ENCODE data around the gene MAP2K2. TPM values are rescaled to one million over a fixed set of nuclear protein-coding genes. Genes with fewer than 3 reads are reported as not detected.
A peak's percentile ranks its signal among the peaks of the same experiment; 100 is the strongest.

MAP2K2 gene
- total RNA-seq, 1 experiment from 2014 or later = 151 TPM

DNA sequence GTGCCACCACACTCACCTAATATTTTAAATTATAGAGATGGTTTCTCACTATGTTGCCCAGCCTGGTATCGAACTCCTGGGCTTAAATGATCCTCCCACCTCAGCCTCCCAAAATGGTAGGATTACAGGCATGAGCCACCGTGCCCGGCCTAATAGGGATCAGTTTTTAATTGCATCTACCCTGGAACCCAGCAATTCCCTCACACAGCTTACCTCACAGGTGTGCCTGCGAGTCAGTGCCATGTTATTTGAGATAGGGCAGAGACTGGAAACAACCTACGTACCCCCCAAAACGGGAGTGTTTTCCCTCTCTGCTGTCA, 14.3 kb downstream of the MAP2K2 start:
- no peak overlapping the region for H3K27ac ChIP-seq (ENCODE audit: low read length)
- no peaks in the 10 kb centered on the region; the same call in 1 of the 2 replicates for H3K36me3 ChIP-seq (ENCODE audit: control insufficient read depth, insufficient read depth, low read length)
- no peak overlapping the region for H3K4me3 ChIP-seq (ENCODE audit: low read depth in 2 of 2, low read length in 2 of 2)
- no peaks in the 10 kb centered on the region for H3K4me1 ChIP-seq (ENCODE audit: control insufficient read depth, insufficient read depth, low read length)
- CTCF ChIA-PET = no interaction called here
- intact Hi-C loops (cut with micrococcal nuclease; ENCODE audit: unreplicated experiment) (no loop called here), in situ Hi-C loops (cut with HindIII; ENCODE audit: low pct_unique_long_range_greater_than_20kb, low sequenced_read_pairs) (no loop called here)
- ATAC-seq = no peak
- no peaks in the 10 kb centered on the region for H3K27me3 ChIP-seq (ENCODE audit: control insufficient read depth, insufficient read depth, low read length)
- DNase-seq (ENCODE audit: low read depth, low spot score) = no peak
- POLR2A ChIA-PET = no interaction called here
- no TSS peak for BruUV-seq (replicated peaks)
- no peaks in the 10 kb centered on the region for H3K9me3 ChIP-seq (ENCODE audit: control insufficient read depth, insufficient read depth, low read depth, low read length)
- no peak for TF ChIP-seq TCF7L2 (IDR thresholded peaks at IDR 0.05; ENCODE audit: low read depth, low read length)
- TF ChIP-seq, protein P1, sequence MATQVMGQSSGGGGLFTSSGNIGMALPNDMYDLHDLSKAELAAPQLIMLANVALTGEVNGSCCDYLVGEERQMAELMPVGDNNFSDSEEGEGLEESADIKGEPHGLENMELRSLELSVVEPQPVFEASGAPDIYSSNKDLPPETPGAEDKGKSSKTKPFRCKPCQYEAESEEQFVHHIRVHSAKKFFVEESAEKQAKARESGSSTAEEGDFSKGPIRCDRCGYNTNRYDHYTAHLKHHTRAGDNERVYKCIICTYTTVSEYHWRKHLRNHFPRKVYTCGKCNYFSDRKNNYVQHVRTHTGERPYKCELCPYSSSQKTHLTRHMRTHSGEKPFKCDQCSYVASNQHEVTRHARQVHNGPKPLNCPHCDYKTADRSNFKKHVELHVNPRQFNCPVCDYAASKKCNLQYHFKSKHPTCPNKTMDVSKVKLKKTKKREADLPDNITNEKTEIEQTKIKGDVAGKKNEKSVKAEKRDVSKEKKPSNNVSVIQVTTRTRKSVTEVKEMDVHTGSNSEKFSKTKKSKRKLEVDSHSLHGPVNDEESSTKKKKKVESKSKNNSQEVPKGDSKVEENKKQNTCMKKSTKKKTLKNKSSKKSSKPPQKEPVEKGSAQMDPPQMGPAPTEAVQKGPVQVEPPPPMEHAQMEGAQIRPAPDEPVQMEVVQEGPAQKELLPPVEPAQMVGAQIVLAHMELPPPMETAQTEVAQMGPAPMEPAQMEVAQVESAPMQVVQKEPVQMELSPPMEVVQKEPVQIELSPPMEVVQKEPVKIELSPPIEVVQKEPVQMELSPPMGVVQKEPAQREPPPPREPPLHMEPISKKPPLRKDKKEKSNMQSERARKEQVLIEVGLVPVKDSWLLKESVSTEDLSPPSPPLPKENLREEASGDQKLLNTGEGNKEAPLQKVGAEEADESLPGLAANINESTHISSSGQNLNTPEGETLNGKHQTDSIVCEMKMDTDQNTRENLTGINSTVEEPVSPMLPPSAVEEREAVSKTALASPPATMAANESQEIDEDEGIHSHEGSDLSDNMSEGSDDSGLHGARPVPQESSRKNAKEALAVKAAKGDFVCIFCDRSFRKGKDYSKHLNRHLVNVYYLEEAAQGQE (IDR thresholded peaks at IDR 0.05; ENCODE audit: insufficient read depth in 1 of 2, low read depth in 2 of 2, low read length in 1 of 2) = no peak
- no peak for TF ChIP-seq SIN3A (IDR thresholded peaks at IDR 0.05; ENCODE audit: borderline replicate concordance, insufficient read depth, low read depth, low read length)
- TF ChIP-seq, protein P2, sequence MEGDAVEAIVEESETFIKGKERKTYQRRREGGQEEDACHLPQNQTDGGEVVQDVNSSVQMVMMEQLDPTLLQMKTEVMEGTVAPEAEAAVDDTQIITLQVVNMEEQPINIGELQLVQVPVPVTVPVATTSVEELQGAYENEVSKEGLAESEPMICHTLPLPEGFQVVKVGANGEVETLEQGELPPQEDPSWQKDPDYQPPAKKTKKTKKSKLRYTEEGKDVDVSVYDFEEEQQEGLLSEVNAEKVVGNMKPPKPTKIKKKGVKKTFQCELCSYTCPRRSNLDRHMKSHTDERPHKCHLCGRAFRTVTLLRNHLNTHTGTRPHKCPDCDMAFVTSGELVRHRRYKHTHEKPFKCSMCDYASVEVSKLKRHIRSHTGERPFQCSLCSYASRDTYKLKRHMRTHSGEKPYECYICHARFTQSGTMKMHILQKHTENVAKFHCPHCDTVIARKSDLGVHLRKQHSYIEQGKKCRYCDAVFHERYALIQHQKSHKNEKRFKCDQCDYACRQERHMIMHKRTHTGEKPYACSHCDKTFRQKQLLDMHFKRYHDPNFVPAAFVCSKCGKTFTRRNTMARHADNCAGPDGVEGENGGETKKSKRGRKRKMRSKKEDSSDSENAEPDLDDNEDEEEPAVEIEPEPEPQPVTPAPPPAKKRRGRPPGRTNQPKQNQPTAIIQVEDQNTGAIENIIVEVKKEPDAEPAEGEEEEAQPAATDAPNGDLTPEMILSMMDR (IDR thresholded peaks at IDR 0.05) = no peak
- TF ChIP-seq POLR2AphosphoS5 (IDR thresholded peaks at IDR 0.05; ENCODE audit: low read depth, low read length) = no peak

DNA sequence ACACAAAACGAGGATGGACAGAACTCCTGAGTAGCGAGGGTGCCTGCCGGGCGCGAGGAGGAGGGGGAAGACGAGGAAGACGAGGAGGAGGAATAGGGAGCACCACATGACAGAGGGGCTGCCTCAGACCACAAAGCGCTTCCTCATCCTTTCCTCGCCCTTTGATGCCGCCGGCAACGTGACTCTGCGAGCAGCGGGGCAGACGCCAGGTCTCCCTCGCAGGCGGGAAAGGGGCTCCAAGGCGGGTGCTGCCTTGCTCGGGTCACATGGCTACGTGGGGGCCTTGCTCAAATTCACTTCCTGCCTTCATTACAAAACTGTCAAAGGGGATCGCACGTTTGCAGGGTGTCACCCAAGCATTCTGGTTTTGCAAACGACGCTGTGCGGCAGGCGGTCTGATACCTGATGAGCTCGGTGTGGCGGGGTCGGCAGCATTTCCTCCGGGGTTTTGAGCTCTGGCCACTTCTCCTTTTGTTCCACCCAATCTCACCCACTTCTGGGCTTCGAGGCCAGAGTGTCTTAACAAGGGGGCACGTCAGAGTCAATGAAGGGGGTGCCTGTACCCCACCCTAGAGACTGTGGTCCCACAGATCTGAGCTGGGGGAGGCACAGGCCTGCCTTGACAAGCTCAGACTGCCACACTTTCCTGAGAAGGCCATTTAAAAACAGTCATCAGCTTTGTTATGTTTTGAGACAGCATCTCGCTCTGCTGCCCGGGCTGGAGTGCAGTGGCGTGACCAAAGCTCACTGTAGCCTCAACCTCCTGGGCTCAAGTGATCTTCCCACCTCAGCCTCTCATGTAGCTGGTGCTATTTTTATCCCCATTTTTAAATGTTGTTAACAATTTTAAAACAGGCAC, 14.9 kb downstream of the MAP2K2 start:
- BruUV-seq (replicated peaks) = TSS peak; percentile 28
- CTCF ChIA-PET = no interaction called here
- H3K36me3 ChIP-seq (ENCODE audit: control insufficient read depth, insufficient read depth, low read length) = no peaks in the 10 kb centered on the region; the same call in 1 of the 2 replicates
- POLR2A ChIA-PET = no interaction called here
- in situ Hi-C loops (cut with HindIII; ENCODE audit: low pct_unique_long_range_greater_than_20kb, low sequenced_read_pairs) = no loop called here
- ATAC-seq (no peak), DNase-seq (ENCODE audit: low read depth, low spot score) (no peak)
- H3K4me3 ChIP-seq (ENCODE audit: low read depth in 2 of 2, low read length in 2 of 2) = no peak overlapping the region
- TF ChIP-seq TCF7L2 (IDR thresholded peaks at IDR 0.05; ENCODE audit: low read depth, low read length) (no peak), SIN3A (IDR thresholded peaks at IDR 0.05; ENCODE audit: borderline replicate concordance, insufficient read depth, low read depth, low read length) (no peak), POLR2AphosphoS5 (IDR thresholded peaks at IDR 0.05; ENCODE audit: low read depth, low read length) (no peak)
- TF ChIP-seq, protein P2 (IDR thresholded peaks at IDR 0.05) = no peak
- TF ChIP-seq, protein P1 (IDR thresholded peaks at IDR 0.05; ENCODE audit: insufficient read depth in 1 of 2, low read depth in 2 of 2, low read length in 1 of 2) = no peak
- no peak overlapping the region for H3K27ac ChIP-seq (ENCODE audit: low read length)
- intact Hi-C loops (cut with micrococcal nuclease; ENCODE audit: unreplicated experiment) = no loop called here
- H3K27me3 ChIP-seq (ENCODE audit: control insufficient read depth, insufficient read depth, low read length) = no peaks in the 10 kb centered on the region
- no peaks in the 10 kb centered on the region for H3K4me1 ChIP-seq (ENCODE audit: control insufficient read depth, insufficient read depth, low read length)
- no peaks in the 10 kb centered on the region for H3K9me3 ChIP-seq (ENCODE audit: control insufficient read depth, insufficient read depth, low read depth, low read length)
